GM19043 (cell line): Measurements from ENCODE around the gene GMEB2.
"Not testable (repeated sequence)": the region's sequence is repeated elsewhere in the genome, so short reads cannot be mapped to it uniquely, and the experiment has no call there.

ENCODE experiments used
- ATAC-seq: cut with Tn5 transposase; IDR thresholded peaks from one replicate; pipeline ENCODE4 v1.9.1; 2021; ENCODE audit warnings: low read depth; ENCODE audit not compliant: unreplicated experiment

GMEB2 gene

GRCh38 chr20:63640686-63641085 is 13.8 kb upstream of the GMEB2 start:
- ATAC-seq: not testable (repeated sequence)

GRCh38 chr20:63640086-63640485 is 13.2 kb upstream of the GMEB2 start:
- ATAC-seq: no peak

GRCh38 chr20:63639093-63639975 is 12.4 kb upstream of the GMEB2 start:
- no peak for ATAC-seq

- ATAC-seq: no peak
These were observed 10.1 kb upstream of the GMEB2 start for GRCh38 chr20:63636752-63637628.

- ATAC-seq: no peak
These were observed 8.7 kb upstream of the GMEB2 start for GRCh38 chr20:63635431-63636141.

GRCh38 chr20:63633732-63634131 is 6.8 kb upstream of the GMEB2 start:
- no peak for ATAC-seq

- ATAC-seq: not testable (repeated sequence)
These were observed 4.5 kb upstream of the GMEB2 start for GRCh38 chr20:63631426-63631825.

GRCh38 chr20:63630956-63631355 is 4.1 kb upstream of the GMEB2 start:
- not testable (repeated sequence) for ATAC-seq

GRCh38 chr20:63628246-63628975 is 1.5 kb upstream of the GMEB2 start:
- ATAC-seq: no peak

- no peak for ATAC-seq
These were observed 897 bp upstream of the GMEB2 start for GRCh38 chr20:63627751-63628245.

- ATAC-seq: peak; percentile 62
These were observed 339 bp upstream of the GMEB2 start for GRCh38 chr20:63627129-63627750.

GRCh38 chr20:63625771-63626423 is 1.0 kb downstream of the GMEB2 start:
- no peak for ATAC-seq

- ATAC-seq: no peak
These were observed 2.4 kb downstream of the GMEB2 start for GRCh38 chr20:63624486-63624885.

- ATAC-seq: no peak
These were observed 4.2 kb downstream of the GMEB2 start for GRCh38 chr20:63622732-63623131.

GRCh38 chr20:63622096-63622495 is 4.8 kb downstream of the GMEB2 start:
- no peak for ATAC-seq

GRCh38 chr20:63620991-63621390 is 5.9 kb downstream of the GMEB2 start:
- ATAC-seq: no peak

- no peak for ATAC-seq
These were observed 7.4 kb downstream of the GMEB2 start for GRCh38 chr20:63619505-63619904.

- ATAC-seq: no peak
These were observed 7.8 kb downstream of the GMEB2 start for GRCh38 chr20:63619086-63619485.
